ENCODE data around the gene MAPKAPK2. TPM values are rescaled to one million over a fixed set of nuclear protein-coding genes. Genes with fewer than 3 reads are reported as not detected.

The MAPKAPK2 gene
- total RNA-seq, 2 experiments from 2014 or later = 157 to 166 TPM

- no peak overlapping the region for H3K27ac ChIP-seq (ENCODE audit: low read depth in 1 of 2, low read length in 2 of 2)
- Mint-ChIP-seq H3K36me3 (ENCODE audit: low read depth) (no peaks in the 10 kb centered on the region), H3K27me3 (no peaks in the 10 kb centered on the region), H3K4me3 (no peak overlapping the region), H3K27ac (no peak overlapping the region), H3K4me1 (ENCODE audit: low read depth) (peaks cover 73% of the 10 kb centered on the region), H3K9me3 (no peaks in the 10 kb centered on the region)
- DNase-seq (no peak), ATAC-seq (ENCODE audit: poor library complexity) (no peak)
- ChIA-PET POLR2A (no interaction called here), CTCF (interaction anchor here (1.4 to 1.7 kb wide), 3 partner anchors 16 to 193 kb away, joined by 4 to 6 read pairs (median 6); no protein-coding TSS in a partner anchor)
- H3K9me3 ChIP-seq (ENCODE audit: control insufficient read depth in 1 of 2, insufficient read depth in 1 of 2, low read length in 2 of 2) = no peaks in the 10 kb centered on the region
- TF ChIP-seq CTCF (IDR thresholded peaks at IDR 0.05) = no peak
- no peaks in the 10 kb centered on the region for H3K27me3 ChIP-seq (ENCODE audit: control insufficient read depth in 1 of 2, insufficient read depth in 2 of 2, low read length in 2 of 2)
- intact Hi-C loops (cut with DNase I, micrococcal nuclease) = loop anchor here (5.0 kb wide), 2 partner anchors 37 to 723 kb away; partner anchors contain the start of gene MAPKAPK2 (in 1 of the 2)
- H3K4me1 ChIP-seq (ENCODE audit: insufficient read depth, low read length) = peaks cover 69% of the 10 kb centered on the region
- H3K4me3 ChIP-seq (ENCODE audit: low read length) = no peak overlapping the region
- H3K36me3 ChIP-seq (ENCODE audit: insufficient read depth, low read length) = peaks cover 2% of the 10 kb centered on the region
These were observed 34.6 kb downstream of the MAPKAPK2 start for GRCh38 chr1:206719169-206719839.

- H3K27me3 ChIP-seq (ENCODE audit: control insufficient read depth in 1 of 2, insufficient read depth in 2 of 2, low read length in 2 of 2) = no peaks in the 10 kb centered on the region
- no peaks in the 10 kb centered on the region for H3K27me3 Mint-ChIP-seq
- H3K27ac Mint-ChIP-seq = no peak overlapping the region
- no peak overlapping the region for H3K4me3 Mint-ChIP-seq
- no peaks in the 10 kb centered on the region for H3K9me3 ChIP-seq (ENCODE audit: control insufficient read depth in 1 of 2, insufficient read depth in 1 of 2, low read length in 2 of 2)
- ChIA-PET CTCF (no interaction called here), POLR2A (interaction anchor here (0.5 kb wide), 1 partner anchor 88 kb away, joined by 3 read pairs; no protein-coding TSS in a partner anchor)
- DNase-seq (no peak), ATAC-seq (ENCODE audit: poor library complexity) (no peak)
- peaks cover 64% of the 10 kb centered on the region for H3K4me1 ChIP-seq (ENCODE audit: insufficient read depth, low read length)
- H3K36me3 ChIP-seq (ENCODE audit: insufficient read depth, low read length) = peaks cover 2% of the 10 kb centered on the region
- intact Hi-C loops (cut with DNase I, micrococcal nuclease) = loop anchor here in 1 of 2 experiments (5.0 kb wide), 1 partner anchor 34 kb away; no protein-coding TSS in a partner anchor
- no peak overlapping the region for H3K27ac ChIP-seq (ENCODE audit: low read depth in 1 of 2, low read length in 2 of 2)
- TF ChIP-seq CTCF (IDR thresholded peaks at IDR 0.05) = no peak
- H3K9me3 Mint-ChIP-seq = no peaks in the 10 kb centered on the region
- H3K4me1 Mint-ChIP-seq (ENCODE audit: low read depth) = peaks cover 74% of the 10 kb centered on the region
- no peaks in the 10 kb centered on the region for H3K36me3 Mint-ChIP-seq (ENCODE audit: low read depth)
- H3K4me3 ChIP-seq (ENCODE audit: low read length) = no peak overlapping the region
These were observed 36.7 kb downstream of the MAPKAPK2 start for GRCh38 chr1:206721454-206721853.

GRCh38 chr1:206722751-206723461 is 38.2 kb downstream of the MAPKAPK2 start:
- Mint-ChIP-seq H3K9me3 (no peaks in the 10 kb centered on the region), H3K4me3 (no peak overlapping the region), H3K4me1 (ENCODE audit: low read depth) (peaks cover 68% of the 10 kb centered on the region), H3K36me3 (ENCODE audit: low read depth) (no peaks in the 10 kb centered on the region), H3K27ac (no peak overlapping the region), H3K27me3 (no peaks in the 10 kb centered on the region)
- intact Hi-C loops (cut with DNase I, micrococcal nuclease) = loop anchor here in 1 of 2 experiments (5.0 kb wide), 1 partner anchor 36 kb away; no protein-coding TSS in a partner anchor
- DNase-seq = no peak
- no peaks in the 10 kb centered on the region for H3K9me3 ChIP-seq (ENCODE audit: control insufficient read depth in 1 of 2, insufficient read depth in 1 of 2, low read length in 2 of 2)
- H3K36me3 ChIP-seq (ENCODE audit: insufficient read depth, low read length) = peaks cover 2% of the 10 kb centered on the region
- ChIA-PET CTCF (no interaction called here), POLR2A (interaction anchor here (0.7 kb wide), 1 partner anchor 81 kb away, joined by 4 read pairs; no protein-coding TSS in a partner anchor)
- no peak overlapping the region for H3K4me3 ChIP-seq (ENCODE audit: low read length)
- no peak for TF ChIP-seq CTCF (IDR thresholded peaks at IDR 0.05)
- no peak for ATAC-seq (ENCODE audit: poor library complexity)
- no peak overlapping the region for H3K27ac ChIP-seq (ENCODE audit: low read depth in 1 of 2, low read length in 2 of 2)
- H3K27me3 ChIP-seq (ENCODE audit: control insufficient read depth in 1 of 2, insufficient read depth in 2 of 2, low read length in 2 of 2) = no peaks in the 10 kb centered on the region
- peaks cover 60% of the 10 kb centered on the region for H3K4me1 ChIP-seq (ENCODE audit: insufficient read depth, low read length)

All from CD4-positive, alpha-beta T cell (primary cell).